ENCODE results near the gene ZSWIM8.

GRCh38 chr10:73809061-73809818 is 23.8 kb downstream of the ZSWIM8 start:
- TF ChIP-seq, protein P1, sequence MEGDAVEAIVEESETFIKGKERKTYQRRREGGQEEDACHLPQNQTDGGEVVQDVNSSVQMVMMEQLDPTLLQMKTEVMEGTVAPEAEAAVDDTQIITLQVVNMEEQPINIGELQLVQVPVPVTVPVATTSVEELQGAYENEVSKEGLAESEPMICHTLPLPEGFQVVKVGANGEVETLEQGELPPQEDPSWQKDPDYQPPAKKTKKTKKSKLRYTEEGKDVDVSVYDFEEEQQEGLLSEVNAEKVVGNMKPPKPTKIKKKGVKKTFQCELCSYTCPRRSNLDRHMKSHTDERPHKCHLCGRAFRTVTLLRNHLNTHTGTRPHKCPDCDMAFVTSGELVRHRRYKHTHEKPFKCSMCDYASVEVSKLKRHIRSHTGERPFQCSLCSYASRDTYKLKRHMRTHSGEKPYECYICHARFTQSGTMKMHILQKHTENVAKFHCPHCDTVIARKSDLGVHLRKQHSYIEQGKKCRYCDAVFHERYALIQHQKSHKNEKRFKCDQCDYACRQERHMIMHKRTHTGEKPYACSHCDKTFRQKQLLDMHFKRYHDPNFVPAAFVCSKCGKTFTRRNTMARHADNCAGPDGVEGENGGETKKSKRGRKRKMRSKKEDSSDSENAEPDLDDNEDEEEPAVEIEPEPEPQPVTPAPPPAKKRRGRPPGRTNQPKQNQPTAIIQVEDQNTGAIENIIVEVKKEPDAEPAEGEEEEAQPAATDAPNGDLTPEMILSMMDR (IDR thresholded peaks at IDR 0.05), result no peak
- TF ChIP-seq POLR2A (IDR thresholded peaks at IDR 0.05; ENCODE audit: low read depth) (no peak), POLR2AphosphoS5 (IDR thresholded peaks at IDR 0.05) (no peak), EP300 (IDR thresholded peaks at IDR 0.05) (no peak)

Measured in esophagus muscularis mucosa (tissue), 4 donors.